HG02943 (cell line): ENCODE results near the gene OPCML.

Source experiments
- ATAC-seq: cut with Tn5 transposase; IDR thresholded peaks from one replicate; pipeline ENCODE4 v1.9.1; 2021; ENCODE audit warnings: mild to moderate bottlenecking, low read depth, moderate library complexity; ENCODE audit not compliant: unreplicated experiment

OPCML gene

DNA sequence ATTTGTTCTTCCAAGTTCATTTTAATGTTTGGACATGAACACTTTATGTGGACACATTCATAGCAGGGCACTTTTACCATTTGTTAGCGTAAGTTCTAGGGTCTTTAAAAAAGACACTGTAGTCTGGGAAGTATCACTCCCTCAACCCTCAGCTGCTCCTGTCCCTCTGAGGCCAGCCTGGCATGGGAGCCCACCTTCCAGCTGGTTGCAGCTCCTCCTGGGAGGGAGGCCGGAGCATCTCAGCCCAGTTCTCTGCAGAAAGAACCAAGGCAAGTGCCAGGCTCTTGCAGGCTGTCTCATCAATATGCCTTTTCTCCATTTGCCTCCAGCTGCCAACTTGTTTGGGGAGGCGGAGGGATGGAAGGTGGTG is 150.6 kb downstream of the OPCML start:
- no peak for ATAC-seq

DNA sequence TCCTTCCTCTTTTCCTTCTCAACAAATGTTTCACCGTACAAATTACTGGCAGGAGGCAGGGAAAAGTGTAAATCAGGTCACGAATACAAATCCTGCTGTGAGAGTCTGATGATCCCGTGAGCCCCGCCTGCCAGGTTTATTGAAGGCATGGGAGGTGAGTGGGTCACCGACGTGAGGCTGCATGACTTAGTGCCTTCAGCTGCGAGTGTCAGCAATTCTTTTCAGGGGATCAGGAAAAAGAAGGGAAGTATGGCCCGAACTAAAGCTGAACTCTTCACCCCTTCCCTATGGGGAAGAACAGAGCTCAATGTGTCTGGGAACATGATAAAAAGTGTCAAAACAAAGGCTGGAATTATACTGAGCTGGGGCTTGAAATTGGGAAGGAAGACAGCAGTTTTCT is 166.2 kb downstream of the OPCML start:
- ATAC-seq = no peak

- no peak for ATAC-seq
These were observed 169.4 kb downstream of the OPCML start for GRCh38 chr11:133362916-133363315.

GRCh38 chr11:133362156-133362555 is 170.1 kb downstream of the OPCML start:
- ATAC-seq = no peak

DNA sequence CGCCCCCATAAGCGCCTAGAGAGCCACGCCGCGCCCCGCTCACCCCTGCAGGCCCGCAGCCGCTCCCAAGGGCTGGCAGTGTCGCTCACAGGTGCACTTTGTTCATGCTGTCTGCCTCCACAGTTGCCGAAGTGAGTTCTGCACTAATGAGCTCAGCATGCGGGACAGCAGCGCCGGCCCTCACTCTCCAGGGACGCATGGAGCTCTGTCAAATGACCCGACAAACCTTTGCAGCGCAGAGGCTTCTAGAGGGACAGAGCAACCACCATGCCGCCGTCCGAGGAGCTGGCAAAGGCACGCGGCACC is 170.7 kb downstream of the OPCML start:
- ATAC-seq = no peak

GRCh38 chr11:133360860-133361688 is 171.2 kb downstream of the OPCML start:
- ATAC-seq = no peak

- no peak for ATAC-seq
These were observed 177.2 kb downstream of the OPCML start for GRCh38 chr11:133355095-133355494.

DNA sequence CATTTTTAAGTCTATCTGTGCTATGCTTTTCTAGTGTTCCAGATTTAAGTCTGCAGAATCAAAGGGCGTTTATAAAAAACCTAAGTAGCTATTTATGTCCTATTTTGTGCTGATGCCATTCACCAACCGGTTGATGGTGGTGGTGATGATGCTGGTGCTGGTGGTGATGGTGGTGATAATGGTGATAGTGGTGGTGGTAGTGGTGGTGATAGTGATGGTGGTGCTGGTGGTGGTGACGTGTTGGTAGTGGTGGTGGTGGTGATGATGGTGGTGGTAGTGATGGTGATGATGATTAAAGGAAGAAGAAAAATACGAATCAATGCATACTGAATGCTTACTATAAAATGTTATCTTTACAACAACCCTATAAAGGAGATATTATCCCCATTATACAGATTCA is 178.2 kb downstream of the OPCML start:
- no peak for ATAC-seq

- ATAC-seq = no peak
These were observed 182.3 kb downstream of the OPCML start for GRCh38 chr11:133350045-133350444.

DNA sequence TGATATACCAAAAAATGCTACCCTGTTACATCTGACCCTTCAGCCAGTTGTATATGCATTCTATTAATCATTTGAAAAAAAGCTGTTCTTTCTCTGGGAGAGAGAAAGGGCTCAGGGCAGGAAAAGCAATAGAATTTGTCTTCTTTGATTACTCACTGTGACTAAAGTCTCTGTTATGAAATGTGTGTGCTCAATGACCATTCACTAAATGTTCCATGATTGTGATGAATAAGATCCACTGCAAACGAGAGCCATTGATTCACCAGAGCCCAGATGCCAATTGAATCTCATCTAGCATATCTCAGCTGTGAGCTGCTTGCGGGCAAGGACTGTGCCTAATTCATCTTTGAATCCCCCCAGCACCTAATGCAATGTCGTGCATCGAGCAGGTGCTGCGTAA is 184.3 kb downstream of the OPCML start:
- ATAC-seq = no peak

- ATAC-seq = no peak
These were observed 186.2 kb downstream of the OPCML start for GRCh38 chr11:133346137-133346536.

- ATAC-seq = no peak
These were observed 188.3 kb downstream of the OPCML start for GRCh38 chr11:133343951-133344350.

GRCh38 chr11:133339495-133340140 is 192.7 kb downstream of the OPCML start:
- no peak for ATAC-seq

DNA sequence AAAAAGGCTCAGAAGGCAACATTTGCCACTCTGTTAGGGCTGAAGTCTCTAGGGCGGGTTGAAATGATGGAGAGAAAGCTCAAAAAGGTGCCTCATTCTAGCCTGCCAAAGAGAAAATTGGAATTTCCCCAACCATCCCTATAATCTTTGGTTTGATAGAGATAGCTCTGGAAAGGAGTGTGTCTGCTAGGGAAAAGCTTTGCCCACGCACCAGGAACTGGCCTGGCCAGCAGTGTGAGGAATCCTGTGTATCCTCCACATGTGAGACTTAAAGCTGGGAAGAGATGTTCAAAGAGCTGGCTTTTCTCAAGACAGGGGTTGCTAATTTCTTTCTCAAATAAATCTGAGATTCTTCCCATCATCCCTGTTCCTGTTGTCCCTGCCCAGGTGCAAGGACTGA is 193.7 kb downstream of the OPCML start:
- ATAC-seq = no peak

- no peak for ATAC-seq
These were observed 194.3 kb downstream of the OPCML start for GRCh38 chr11:133337951-133338418.

GRCh38 chr11:133337193-133337592 is 195.1 kb downstream of the OPCML start:
- no peak for ATAC-seq

GRCh38 chr11:133331031-133331430 is 201.3 kb downstream of the OPCML start:
- ATAC-seq = no peak

DNA sequence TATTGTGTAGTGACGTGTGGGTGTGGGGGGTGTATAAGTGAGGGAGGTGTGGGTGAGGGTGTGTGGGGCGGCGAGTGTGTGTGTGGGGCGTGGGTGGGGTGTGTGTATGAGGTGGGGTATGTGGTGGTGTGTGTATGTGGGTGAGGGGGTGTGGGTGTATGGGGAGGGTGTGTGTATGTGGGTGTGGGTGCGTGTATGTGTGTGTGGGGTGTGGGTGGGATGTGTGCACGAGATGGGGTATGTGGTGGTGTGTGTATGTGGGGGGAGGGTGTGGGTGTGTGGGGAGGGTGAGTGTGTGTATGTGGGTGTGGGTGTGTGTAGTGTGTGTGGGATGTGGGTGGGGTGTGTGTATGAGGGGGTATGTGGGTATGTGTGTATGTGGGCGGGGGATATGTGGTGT is 205.5 kb downstream of the OPCML start:
- no peak for ATAC-seq

DNA sequence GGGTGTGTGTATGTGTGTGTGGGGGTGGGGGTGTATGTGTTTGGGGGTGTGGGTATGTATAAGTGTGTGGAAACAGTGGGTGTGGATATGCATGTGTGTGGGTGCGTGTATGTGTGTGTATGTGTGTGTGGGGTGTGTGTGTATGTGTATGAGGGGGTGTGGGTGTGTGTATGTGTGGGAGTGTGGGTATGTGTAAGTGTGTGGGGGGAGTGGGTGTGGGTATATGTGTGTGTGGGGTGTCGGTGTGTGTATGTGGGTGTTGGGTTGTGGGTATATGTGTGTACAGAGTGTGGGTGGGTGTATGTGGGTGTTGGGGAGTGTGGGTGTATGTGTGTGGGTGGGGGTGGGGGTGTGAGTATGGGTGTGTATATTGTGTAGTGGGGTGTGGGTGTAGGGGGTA is 206.0 kb downstream of the OPCML start:
- ATAC-seq = no peak

- ATAC-seq = no peak
These were observed 206.6 kb downstream of the OPCML start for GRCh38 chr11:133325711-133326110.

GRCh38 chr11:133323354-133323753 is 208.9 kb downstream of the OPCML start:
- no peak for ATAC-seq

DNA sequence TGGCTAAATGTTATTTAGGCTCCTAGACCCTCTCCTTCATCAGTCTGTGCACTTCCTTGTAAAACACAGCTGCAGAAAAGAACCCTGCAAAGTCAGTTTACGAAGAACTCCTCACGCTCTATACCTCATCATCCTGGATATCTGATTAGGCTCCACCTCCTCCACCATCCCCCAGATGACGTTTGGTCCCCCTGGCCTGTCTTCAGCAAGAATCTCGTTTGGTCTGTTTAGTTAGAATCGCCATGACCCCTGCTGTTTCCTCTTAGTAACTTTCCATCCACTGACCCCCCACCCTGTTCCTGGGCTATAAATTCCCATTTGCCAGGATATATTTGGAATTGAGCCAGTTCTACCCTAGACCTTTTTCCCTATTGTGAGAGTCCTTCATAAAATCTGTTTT is 214.1 kb downstream of the OPCML start:
- ATAC-seq = no peak
